Kidney epithelial cell (primary cell): ENCODE data around the gene ABCB10. TPM values are rescaled to one million over a fixed set of nuclear protein-coding genes. Genes with fewer than 3 reads are reported as not detected.

ENCODE experiments used
- DNase-seq: peaks from one replicate; pipeline ENCODE4 v3.0.0-alpha.2; 2010; ENCODE audit warnings: low read depth
- H3K27me3 ChIP-seq: 2 replicates; pipeline ENCODE4 v1.6.0; 2011; ENCODE audit warnings: low read length; ENCODE audit not compliant: control insufficient read depth, insufficient read depth
- H3K36me3 ChIP-seq: 2 replicates; pipeline ENCODE4 v1.5.1; 2011; ENCODE audit warnings: low read length; ENCODE audit not compliant: control insufficient read depth, insufficient read depth
- H3K4me3 ChIP-seq: 2 replicates; pipeline ENCODE4 v1.5.1; 2011; ENCODE audit warnings: low read depth, mild to moderate bottlenecking, control low read depth, low read length
- CTCF ChIP-seq: IDR thresholded peaks from 2 replicates; pipeline ENCODE4 v1.5.1; 2011; ENCODE audit warnings: mild to moderate bottlenecking, moderate library complexity, low read length, control low read depth, inconsistent platforms; ENCODE audit not compliant: insufficient read depth, poor library complexity, severe bottlenecking
- total RNA-seq: library from RNA; depleted of rRNA; stranded (reverse); fragments of >200 nt; gene quantifications from 2 replicates; pipeline ENCODE4 v1.2.3, GENCODE V29; 2015

ABCB10 gene
- total RNA-seq, 1 donor from 2014 or later = 11.9 TPM

GRCh38 chr1:229536982-229537381, 21.5 kb downstream of the ABCB10 start:
- H3K36me3 ChIP-seq = peaks cover 1% of the 10 kb centered on the region
- TF ChIP-seq CTCF = no peak

GRCh38 chr1:229535230-229535629, 23.3 kb downstream of the ABCB10 start:
- no peak for DNase-seq
- no peak for TF ChIP-seq CTCF
- Histone ChIP-seq H3K4me3 (no peak overlapping the region), H3K36me3 (peaks cover 1% of the 10 kb centered on the region), H3K27me3 (no peaks in the 10 kb centered on the region)

More at GRCh38 chr1:229536982-229537381, 21.5 kb downstream of the ABCB10 start:
- Histone ChIP-seq H3K27me3 (no peaks in the 10 kb centered on the region), H3K4me3 (no peak overlapping the region)
- DNase-seq = no peak

- TF ChIP-seq CTCF = no peak
- Histone ChIP-seq H3K27me3 (no peaks in the 10 kb centered on the region), H3K36me3 (no peaks in the 10 kb centered on the region), H3K4me3 (no peak overlapping the region)
- no peak for DNase-seq
Measured at GRCh38 chr1:229531326-229531725, 27.2 kb downstream of the ABCB10 start.

- DNase-seq = no peak
- TF ChIP-seq CTCF = no peak
- H3K27me3 ChIP-seq = no peaks in the 10 kb centered on the region
- no peaks in the 10 kb centered on the region for H3K36me3 ChIP-seq
- H3K4me3 ChIP-seq = no peak overlapping the region
Measured at GRCh38 chr1:229529639-229530038, 28.9 kb downstream of the ABCB10 start.

- no peak for TF ChIP-seq CTCF
- no peak for DNase-seq
- Histone ChIP-seq H3K27me3 (no peaks in the 10 kb centered on the region), H3K4me3 (no peak overlapping the region), H3K36me3 (no peaks in the 10 kb centered on the region)
Measured at GRCh38 chr1:229526695-229527094, 31.8 kb downstream of the ABCB10 start.

GRCh38 chr1:229523052-229523451, 35.5 kb downstream of the ABCB10 start:
- H3K27me3 ChIP-seq = no peaks in the 10 kb centered on the region
- no peaks in the 10 kb centered on the region for H3K36me3 ChIP-seq
- no peak for DNase-seq
- no peak for TF ChIP-seq CTCF
- no peak overlapping the region for H3K4me3 ChIP-seq
